Vagina (tissue), 2 donors: ENCODE measurements around the gene H2AZ2.

Source experiments
- POLR2A ChIP-seq, 2 donors: fragments of 450-650 bp; IDR thresholded peaks; one replicate each; pipeline ENCODE4 v1.6.1; 2017; ENCODE audit warnings: antibody characterized with exemption in 2 of 2, mild to moderate bottlenecking in 2 of 2, moderate library complexity in 2 of 2
- POLR2AphosphoS5 ChIP-seq, 2 donors: sonication (generic); formaldehyde crosslinking; IDR thresholded peaks; one replicate each; pipeline ENCODE4 v1.9.0; 2017; ENCODE audit warnings: antibody characterized with exemption in 2 of 2, mild to moderate bottlenecking in 2 of 2, low read depth in 1 of 2; ENCODE audit not compliant: insufficient read depth in 1 of 2
- TF ChIP-seq, protein P1 (sequence below), 3 experiments: fragments of 450-650 bp in 2 of 3; fragments of 200-600 bp in 1 of 3; sonication (generic) in 1 of 3; IDR thresholded peaks; one replicate each; pipeline ENCODE4 v1.5.1; 2017 to 2019; ENCODE audit warnings: antibody characterized with exemption in 3 of 3, mild to moderate bottlenecking in 2 of 3, moderate library complexity in 2 of 3

DNA sequence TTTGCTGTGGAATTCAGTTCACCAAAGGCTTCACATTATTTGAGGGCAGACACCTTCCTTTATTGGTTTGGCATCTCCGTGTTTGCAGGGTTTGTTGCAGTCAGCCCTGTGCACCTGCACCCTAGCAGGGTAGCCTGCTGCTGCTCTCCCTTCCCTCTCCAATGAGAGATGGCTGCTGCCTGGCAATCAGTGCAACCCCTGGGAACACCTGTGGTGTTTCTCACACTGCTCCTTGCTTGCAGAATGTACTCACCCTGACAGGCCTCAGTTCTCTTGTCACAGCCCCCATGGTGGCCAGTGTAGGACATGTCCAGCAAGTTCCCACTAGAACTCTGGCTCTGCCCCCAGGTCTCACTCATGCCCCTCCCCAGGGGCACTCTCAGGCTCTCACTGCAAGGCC is 63.5 kb downstream of the H2AZ2 start:
- TF ChIP-seq POLR2A (IDR thresholded peaks at IDR 0.05) (no peak), POLR2AphosphoS5 (IDR thresholded peaks at IDR 0.05; ENCODE audit: insufficient read depth in 1 of 2, low read depth in 1 of 2) (no peak)
- TF ChIP-seq, protein P1, sequence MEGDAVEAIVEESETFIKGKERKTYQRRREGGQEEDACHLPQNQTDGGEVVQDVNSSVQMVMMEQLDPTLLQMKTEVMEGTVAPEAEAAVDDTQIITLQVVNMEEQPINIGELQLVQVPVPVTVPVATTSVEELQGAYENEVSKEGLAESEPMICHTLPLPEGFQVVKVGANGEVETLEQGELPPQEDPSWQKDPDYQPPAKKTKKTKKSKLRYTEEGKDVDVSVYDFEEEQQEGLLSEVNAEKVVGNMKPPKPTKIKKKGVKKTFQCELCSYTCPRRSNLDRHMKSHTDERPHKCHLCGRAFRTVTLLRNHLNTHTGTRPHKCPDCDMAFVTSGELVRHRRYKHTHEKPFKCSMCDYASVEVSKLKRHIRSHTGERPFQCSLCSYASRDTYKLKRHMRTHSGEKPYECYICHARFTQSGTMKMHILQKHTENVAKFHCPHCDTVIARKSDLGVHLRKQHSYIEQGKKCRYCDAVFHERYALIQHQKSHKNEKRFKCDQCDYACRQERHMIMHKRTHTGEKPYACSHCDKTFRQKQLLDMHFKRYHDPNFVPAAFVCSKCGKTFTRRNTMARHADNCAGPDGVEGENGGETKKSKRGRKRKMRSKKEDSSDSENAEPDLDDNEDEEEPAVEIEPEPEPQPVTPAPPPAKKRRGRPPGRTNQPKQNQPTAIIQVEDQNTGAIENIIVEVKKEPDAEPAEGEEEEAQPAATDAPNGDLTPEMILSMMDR (IDR thresholded peaks at IDR 0.05), result no peak
